Gastroesophageal sphincter (tissue), 4 donors: ENCODE data around the gene RUFY1. TPM values are rescaled to one million over a fixed set of nuclear protein-coding genes. Genes with fewer than 3 reads are reported as not detected.

Experiments used
- ATAC-seq: fragments of 150-250 bp; one replicate; pipeline ENCODE4 v1.9.1; 2016; ENCODE audit warnings: mild to moderate bottlenecking, moderate library complexity
- H3K27ac ChIP-seq, 4 donors: fragments of 200-600 bp; sonication (generic) in 3 of 4; 1 replicate in 3 of 4; 2 replicates in 1 of 4; pipeline ENCODE4 v1.5.1; 2016 to 2019
- H3K27me3 ChIP-seq: fragments of 200-600 bp; sonication (generic); one replicate; pipeline ENCODE4 v1.5.1; 2019
- H3K36me3 ChIP-seq, 2 donors: fragments of 200-600 bp; sonication (generic); one replicate each; pipeline ENCODE4 v1.5.1; 2019; ENCODE audit warnings: control low read depth in 1 of 2
- H3K4me1 ChIP-seq, 3 donors: fragments of 200-600 bp; sonication (generic); 1 replicate in 2 of 3; 2 replicates in 1 of 3; pipeline ENCODE4 v1.5.1; 2016 to 2019; ENCODE audit warnings: control low read depth in 2 of 3
- H3K4me3 ChIP-seq, 2 donors: fragments of 200-600 bp; sonication (generic); one replicate each; pipeline ENCODE4 v1.5.1; 2019; ENCODE audit warnings: mild to moderate bottlenecking in 1 of 2, moderate library complexity in 1 of 2
- H3K9me3 ChIP-seq, 3 donors: fragments of 200-600 bp; sonication (generic); one replicate each; pipeline ENCODE4 v1.5.1; 2017 to 2019; ENCODE audit warnings: control low read depth in 2 of 3
- EP300 ChIP-seq: sonication (generic); formaldehyde crosslinking; IDR thresholded peaks from one replicate; pipeline ENCODE4 v1.6.1; 2017; ENCODE audit warnings: antibody characterized with exemption, mild to moderate bottlenecking
- POLR2A ChIP-seq, 2 donors: fragments of 450-650 bp; IDR thresholded peaks; one replicate each; pipeline ENCODE4 v1.6.1; 2017; ENCODE audit warnings: antibody characterized with exemption in 2 of 2, mild to moderate bottlenecking in 2 of 2, moderate library complexity in 1 of 2
- POLR2AphosphoS5 ChIP-seq: sonication (generic); formaldehyde crosslinking; IDR thresholded peaks from one replicate; pipeline ENCODE4 v1.6.1; 2017; ENCODE audit warnings: antibody characterized with exemption
- WGBS, 2 donors: methylation state at CpG; one replicate each; pipeline ENCODE4 v1.1.5; 2018; ENCODE audit warnings: low coverage in 1 of 2; 5-methylcytosine and 5-hydroxymethylcytosine counted together
- total RNA-seq, 4 donors: library from RNA; depleted of rRNA; stranded (reverse); fragments of >200 nt; gene quantifications; one replicate each; pipeline ENCODE4 v1.1.0, GENCODE V29; 2016
- TF ChIP-seq, protein P1 (sequence below), 4 experiments: fragments of 200-600 bp in 2 of 4; fragments of 450-650 bp in 2 of 4; sonication (generic) in 1 of 4; IDR thresholded peaks; one replicate each; pipeline ENCODE4 v1.5.1; 2017 to 2019; ENCODE audit warnings: antibody characterized with exemption in 4 of 4, mild to moderate bottlenecking in 2 of 4, moderate library complexity in 2 of 4

Gene RUFY1
- total RNA-seq, 4 donors from 2014 or later: 38.1 to 59.0 (median 54.8) TPM

DNA sequence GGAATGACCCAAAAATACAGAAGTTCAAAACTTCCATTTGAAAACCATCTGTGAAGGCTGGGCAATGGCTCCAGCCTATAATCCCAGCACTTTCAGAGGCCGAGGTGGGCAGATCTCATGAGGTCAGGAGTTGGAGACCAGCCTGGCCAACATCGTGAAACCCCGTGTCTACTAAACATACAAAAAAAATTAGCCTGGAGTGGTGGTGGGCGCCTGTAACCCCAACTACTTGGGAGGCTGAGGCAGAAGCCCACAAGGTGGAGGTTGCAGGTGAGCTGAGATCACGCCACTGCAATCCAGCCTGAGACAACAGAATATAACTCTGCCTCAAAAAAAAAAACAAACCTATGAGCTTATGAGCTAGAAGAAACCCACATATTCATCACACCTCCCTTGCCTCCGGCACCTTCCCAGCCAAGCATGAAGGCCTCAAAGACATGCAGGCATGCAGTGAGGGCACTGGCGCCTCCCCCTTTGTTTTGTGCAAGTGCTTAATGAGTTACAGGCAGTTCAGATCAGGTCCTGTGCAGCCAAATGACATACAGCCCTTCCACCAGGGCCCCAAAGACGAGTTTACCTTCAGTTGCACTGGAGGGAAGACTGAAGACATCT, 63.2 kb downstream of the RUFY1 start:
- Histone ChIP-seq H3K27ac (peak overlapping the region in 1 of 4 donors; percentile 14), H3K9me3 (no peaks in the 10 kb centered on the region), H3K4me1 (peaks cover 9 to 98% (median 34%) of the 10 kb centered on the region in 3 donors), H3K4me3 (no peak overlapping the region), H3K27me3 (no peaks in the 10 kb centered on the region), H3K36me3 (peaks cover 26 to 98% of the 10 kb centered on the region in 2 donors)
- no peak for ATAC-seq
- peak; percentile 16 for TF ChIP-seq POLR2AphosphoS5
- TF ChIP-seq, protein P1, sequence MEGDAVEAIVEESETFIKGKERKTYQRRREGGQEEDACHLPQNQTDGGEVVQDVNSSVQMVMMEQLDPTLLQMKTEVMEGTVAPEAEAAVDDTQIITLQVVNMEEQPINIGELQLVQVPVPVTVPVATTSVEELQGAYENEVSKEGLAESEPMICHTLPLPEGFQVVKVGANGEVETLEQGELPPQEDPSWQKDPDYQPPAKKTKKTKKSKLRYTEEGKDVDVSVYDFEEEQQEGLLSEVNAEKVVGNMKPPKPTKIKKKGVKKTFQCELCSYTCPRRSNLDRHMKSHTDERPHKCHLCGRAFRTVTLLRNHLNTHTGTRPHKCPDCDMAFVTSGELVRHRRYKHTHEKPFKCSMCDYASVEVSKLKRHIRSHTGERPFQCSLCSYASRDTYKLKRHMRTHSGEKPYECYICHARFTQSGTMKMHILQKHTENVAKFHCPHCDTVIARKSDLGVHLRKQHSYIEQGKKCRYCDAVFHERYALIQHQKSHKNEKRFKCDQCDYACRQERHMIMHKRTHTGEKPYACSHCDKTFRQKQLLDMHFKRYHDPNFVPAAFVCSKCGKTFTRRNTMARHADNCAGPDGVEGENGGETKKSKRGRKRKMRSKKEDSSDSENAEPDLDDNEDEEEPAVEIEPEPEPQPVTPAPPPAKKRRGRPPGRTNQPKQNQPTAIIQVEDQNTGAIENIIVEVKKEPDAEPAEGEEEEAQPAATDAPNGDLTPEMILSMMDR (IDR thresholded peaks at IDR 0.05): no peak
- 52 to 56% methylated on average over 3 to 4 of the region's 8 CpGs for WGBS, 2 donors

DNA sequence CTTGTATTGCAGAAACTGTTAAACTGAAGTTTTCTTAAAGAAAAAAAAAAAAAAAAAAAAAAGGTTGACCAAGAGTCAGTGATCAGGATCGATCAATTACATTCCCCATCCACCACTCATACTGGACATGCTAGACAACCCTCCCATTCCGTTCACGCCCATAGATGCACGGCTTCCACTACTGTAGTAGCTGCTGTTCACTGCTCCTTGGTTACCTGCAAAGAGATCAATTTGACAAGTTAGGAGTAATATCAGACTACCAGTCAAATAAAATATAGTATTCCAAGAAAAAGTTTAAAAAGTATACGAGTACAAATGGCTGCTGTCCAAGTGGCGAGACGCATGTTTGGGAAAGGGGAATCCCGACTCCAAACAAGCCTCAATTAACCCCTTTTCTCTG, 64.4 kb downstream of the RUFY1 start:
- Histone ChIP-seq H3K9me3 (no peaks in the 10 kb centered on the region), H3K4me1 (peaks cover 13 to 100% (median 37%) of the 10 kb centered on the region in 3 donors), H3K27me3 (no peaks in the 10 kb centered on the region), H3K4me3 (no peak overlapping the region), H3K36me3 (peaks cover 26 to 96% of the 10 kb centered on the region in 2 donors), H3K27ac (peak overlapping the region in 1 of 4 donors; percentile 28)
- no peak for ATAC-seq
- TF ChIP-seq, protein P1 (IDR thresholded peaks at IDR 0.05): no peak
- TF ChIP-seq EP300: no peak
- no peak for TF ChIP-seq POLR2A (IDR thresholded peaks at IDR 0.05)
- WGBS, 2 donors: 0 to 42% methylated on average over 3 to 8 of the region's 8 CpGs

DNA sequence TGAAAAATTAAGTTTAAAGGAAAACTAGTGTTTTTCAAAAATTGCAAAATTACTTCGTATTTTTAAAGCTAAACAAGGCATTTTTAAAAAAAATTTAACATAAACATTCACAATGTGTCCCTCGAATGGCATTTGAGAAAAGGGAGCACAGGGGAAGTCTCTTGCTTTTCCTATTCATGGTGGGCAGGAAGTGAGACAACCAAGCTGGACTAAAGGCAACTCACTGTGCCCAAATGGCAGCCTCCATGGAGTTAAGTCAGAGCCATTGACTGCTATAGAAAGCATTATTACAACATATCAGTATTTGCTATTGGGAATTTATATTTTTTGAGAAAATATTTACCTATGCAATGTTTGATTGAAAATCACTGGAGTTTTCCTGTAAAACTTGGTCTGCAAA, 64.8 kb downstream of the RUFY1 start:
- Histone ChIP-seq H3K36me3 (peaks cover 26 to 95% of the 10 kb centered on the region in 2 donors), H3K4me1 (peaks cover 13 to 100% (median 33%) of the 10 kb centered on the region in 3 donors), H3K9me3 (no peaks in the 10 kb centered on the region), H3K27ac (peak overlapping the region in 1 of 4 donors; percentile 28), H3K27me3 (no peaks in the 10 kb centered on the region), H3K4me3 (no peak overlapping the region)
- TF ChIP-seq, protein P1 (IDR thresholded peaks at IDR 0.05): no peak
- no peak for TF ChIP-seq POLR2AphosphoS5
- no peak for TF ChIP-seq POLR2A (IDR thresholded peaks at IDR 0.05)
- TF ChIP-seq EP300: no peak
- 0 to 37% methylated on average over 1 to 2 of the region's 2 CpGs for WGBS, 2 donors
- no peak for ATAC-seq

DNA sequence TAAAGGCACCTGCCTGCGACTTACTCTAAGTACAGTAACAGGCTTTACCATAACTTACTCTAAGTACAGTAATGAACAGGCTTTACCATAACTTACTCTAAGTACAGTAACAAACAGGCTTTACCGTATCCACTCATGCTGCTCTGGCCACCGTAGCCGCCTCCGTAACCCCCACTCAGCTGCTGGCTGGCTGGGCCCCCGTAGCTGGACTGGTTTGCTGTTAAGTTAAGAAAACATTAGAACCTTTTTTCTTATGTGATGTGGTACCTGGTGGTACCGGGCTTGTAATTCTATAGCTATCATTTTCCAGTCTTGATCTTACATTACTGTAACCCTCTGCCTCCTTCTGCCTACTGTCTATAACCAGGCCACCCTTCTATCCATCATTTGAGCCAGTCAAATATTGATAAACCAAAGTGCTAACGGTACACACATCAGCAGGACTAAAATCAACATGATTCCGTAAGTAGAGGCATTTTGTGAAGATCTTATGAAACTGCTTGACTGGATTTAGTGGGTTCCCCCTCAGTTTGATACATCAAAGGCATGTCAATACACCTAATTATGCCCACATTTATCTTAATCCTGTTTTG, 65.7 kb downstream of the RUFY1 start:
- WGBS, 2 donors: 53 to 60% methylated on average over 4 to 9 of the region's 9 CpGs
- Histone ChIP-seq H3K9me3 (no peaks in the 10 kb centered on the region), H3K27me3 (no peaks in the 10 kb centered on the region), H3K27ac (peak overlapping the region in 2 of 4 donors; percentile 28 to 32), H3K4me1 (peaks cover 18 to 100% (median 35%) of the 10 kb centered on the region in 3 donors), H3K4me3 (no peak overlapping the region), H3K36me3 (peaks cover 26 to 95% of the 10 kb centered on the region in 2 donors)
- no peak for TF ChIP-seq EP300
- TF ChIP-seq, protein P1 (IDR thresholded peaks at IDR 0.05): no peak
- TF ChIP-seq POLR2A (IDR thresholded peaks at IDR 0.05): no peak
- no peak for TF ChIP-seq POLR2AphosphoS5
- no peak for ATAC-seq

DNA sequence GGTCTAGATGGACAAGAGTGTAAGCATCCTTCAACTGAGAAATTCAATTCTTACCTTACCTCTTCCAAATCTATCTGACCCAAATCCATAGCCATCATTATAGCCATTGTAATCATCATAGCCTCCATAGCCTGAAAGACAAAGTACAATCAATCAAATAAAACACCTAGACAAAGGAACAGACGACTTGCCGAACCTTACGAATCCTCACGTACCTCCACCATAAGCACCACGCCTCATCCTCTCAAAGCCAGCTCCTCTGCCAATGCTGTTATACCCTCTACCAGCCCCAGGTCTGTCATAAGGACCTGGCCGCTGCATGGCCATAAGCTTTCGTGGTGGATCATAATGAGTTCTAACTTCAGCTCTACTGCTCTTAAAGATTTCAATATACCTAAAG, 67.6 kb downstream of the RUFY1 start:
- H3K27me3 ChIP-seq: no peaks in the 10 kb centered on the region
- H3K4me1 ChIP-seq: peaks cover 20 to 95% (median 34%) of the 10 kb centered on the region in 3 donors
- H3K27ac ChIP-seq: peak overlapping the region in 1 of 4 donors; percentile 3
- no peak for ATAC-seq
- H3K4me3 ChIP-seq: no peak overlapping the region
- TF ChIP-seq EP300: no peak
- no peak for TF ChIP-seq POLR2A (IDR thresholded peaks at IDR 0.05)
- TF ChIP-seq POLR2AphosphoS5: no peak
- TF ChIP-seq, protein P1 (IDR thresholded peaks at IDR 0.05): no peak
- 59 to 71% methylated on average over 5 to 7 of the region's 7 CpGs for WGBS, 2 donors
- no peaks in the 10 kb centered on the region for H3K9me3 ChIP-seq
- H3K36me3 ChIP-seq: peaks cover 26 to 93% of the 10 kb centered on the region in 2 donors
